Activated CD8-positive, alpha-beta T cell treated with anti-CD3 and anti-CD28 coated beads for 36 hours (primary cell): Measurements from ENCODE around the gene SLC16A5. TPM values are rescaled to one million over a fixed set of nuclear protein-coding genes. Genes with fewer than 3 reads are reported as not detected.

Experiments used
- ATAC-seq: fragments of 200-7000 bp; cut with Tn5 transposase; one replicate; pipeline ENCODE4 v1.10.0; 2021; ENCODE audit warnings: mild to moderate bottlenecking, moderate library complexity
- CTCF ChIA-PET: fragments of 350-600 bp; sonication (Branson Sonifier 250); formaldehyde crosslinking; loops from one replicate; lab custom pipeline; 2021; ENCODE audit warnings: antibody characterized with exemption; lab: Charles Lee
- POLR2A ChIA-PET: fragments of 350-600 bp; sonication (Branson Sonifier 250); formaldehyde crosslinking; loops from one replicate; lab custom pipeline; 2021; ENCODE audit warnings: antibody characterized with exemption; lab: Charles Lee
- DNase-seq: peaks from one replicate; pipeline ENCODE4 v3.0.0-alpha.2; 2020
- H3K27ac Mint-ChIP-seq: one replicate; pipeline ENCODE4 v1.8.0; 2021; ENCODE audit warnings: mild to moderate bottlenecking, mixed read lengths
- H3K27me3 Mint-ChIP-seq: one replicate; pipeline ENCODE4 v1.8.0; 2021; ENCODE audit warnings: mixed read lengths
- H3K36me3 Mint-ChIP-seq: one replicate; pipeline ENCODE4 v1.8.0; 2021; ENCODE audit warnings: low read depth, mixed read lengths
- H3K4me1 Mint-ChIP-seq: one replicate; pipeline ENCODE4 v1.8.0; 2021; ENCODE audit warnings: low read depth, mixed read lengths
- H3K4me3 Mint-ChIP-seq: one replicate; pipeline ENCODE4 v1.8.0; 2021; ENCODE audit warnings: mild to moderate bottlenecking, moderate library complexity, mixed read lengths
- H3K9me3 Mint-ChIP-seq: one replicate; pipeline ENCODE4 v1.8.0; 2021; ENCODE audit warnings: mixed read lengths
- intact Hi-C: fragments of 100-400 bp; cut with micrococcal nuclease; formaldehyde crosslinking; loops from one replicate; pipeline ENCODE4 v1.10.0; 2022
- total RNA-seq, 2 experiments: library from RNA; stranded (reverse); gene quantifications; one replicate each; pipeline ENCODE4 v1.2.3, GENCODE V29; 2021
- TF ChIP-seq, protein P1 (sequence below): fragments of 200-600 bp; IDR thresholded peaks from one replicate; pipeline ENCODE4 v1.8.0; 2022; ENCODE audit warnings: antibody characterized with exemption, mild to moderate bottlenecking

Gene SLC16A5
- total RNA-seq, 2 experiments from 2014 or later = 2.0 to 2.8 TPM

DNA sequence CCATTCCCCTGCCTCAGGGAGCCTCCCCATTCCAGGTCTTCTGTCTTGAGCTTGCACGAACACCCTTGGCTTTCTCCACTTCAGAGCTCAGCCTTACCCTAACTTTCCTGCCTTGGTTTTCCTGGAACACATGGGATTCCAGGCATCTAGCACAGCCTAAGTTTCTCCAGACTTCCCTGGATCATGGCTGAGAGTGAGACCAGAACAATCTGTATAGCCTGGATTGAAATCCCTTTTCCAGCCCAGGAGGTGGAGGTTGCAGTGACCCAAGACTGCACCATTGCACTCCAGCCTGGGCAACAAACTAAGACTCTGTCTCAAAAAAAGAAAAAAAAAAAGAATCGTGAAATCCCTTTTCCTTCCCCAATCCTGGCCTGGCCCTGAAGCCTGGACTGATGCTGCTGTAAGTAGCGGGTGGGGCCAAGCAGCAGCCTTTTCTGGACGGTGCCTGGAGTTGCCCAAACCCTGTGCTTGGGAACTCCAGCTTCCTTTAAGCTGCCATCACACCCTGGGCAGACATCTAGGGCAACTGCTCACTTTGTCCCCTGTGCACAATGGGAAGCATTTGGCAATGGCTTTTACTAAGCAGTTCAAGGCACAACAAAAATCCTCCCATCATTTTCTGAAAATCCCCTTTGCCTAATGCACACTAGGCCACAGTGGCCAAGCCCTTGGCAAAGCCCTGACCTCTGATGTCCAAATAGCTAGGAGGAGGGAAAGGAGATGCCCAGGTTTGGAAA lies 12.0 kb upstream of the SLC16A5 start:
- Mint-ChIP-seq H3K4me3 (no peak overlapping the region), H3K4me1 (peaks cover 24% of the 10 kb centered on the region), H3K27me3 (peaks cover 3% of the 10 kb centered on the region), H3K27ac (no peak overlapping the region), H3K36me3 (no peaks in the 10 kb centered on the region), H3K9me3 (no peaks in the 10 kb centered on the region)
- TF ChIP-seq, protein P1, sequence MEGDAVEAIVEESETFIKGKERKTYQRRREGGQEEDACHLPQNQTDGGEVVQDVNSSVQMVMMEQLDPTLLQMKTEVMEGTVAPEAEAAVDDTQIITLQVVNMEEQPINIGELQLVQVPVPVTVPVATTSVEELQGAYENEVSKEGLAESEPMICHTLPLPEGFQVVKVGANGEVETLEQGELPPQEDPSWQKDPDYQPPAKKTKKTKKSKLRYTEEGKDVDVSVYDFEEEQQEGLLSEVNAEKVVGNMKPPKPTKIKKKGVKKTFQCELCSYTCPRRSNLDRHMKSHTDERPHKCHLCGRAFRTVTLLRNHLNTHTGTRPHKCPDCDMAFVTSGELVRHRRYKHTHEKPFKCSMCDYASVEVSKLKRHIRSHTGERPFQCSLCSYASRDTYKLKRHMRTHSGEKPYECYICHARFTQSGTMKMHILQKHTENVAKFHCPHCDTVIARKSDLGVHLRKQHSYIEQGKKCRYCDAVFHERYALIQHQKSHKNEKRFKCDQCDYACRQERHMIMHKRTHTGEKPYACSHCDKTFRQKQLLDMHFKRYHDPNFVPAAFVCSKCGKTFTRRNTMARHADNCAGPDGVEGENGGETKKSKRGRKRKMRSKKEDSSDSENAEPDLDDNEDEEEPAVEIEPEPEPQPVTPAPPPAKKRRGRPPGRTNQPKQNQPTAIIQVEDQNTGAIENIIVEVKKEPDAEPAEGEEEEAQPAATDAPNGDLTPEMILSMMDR = no peak
- intact Hi-C loops = no loop called here
- ATAC-seq = no peak
- CTCF ChIA-PET = interaction anchor here (1.0 to 2.8 kb wide), 5 partner anchors 19 to 114 kb away, joined by 3 to 9 read pairs (median 5); no protein-coding TSS in a partner anchor
- POLR2A ChIA-PET = interaction anchor here (1.0 to 1.5 kb wide), 3 partner anchors 14 to 38 kb away, joined by 3 to 4 read pairs (median 3); partner anchors contain the start of gene ARMC7
- no peak for DNase-seq

GRCh38 chr17:75077072-75077495 lies 10.7 kb upstream of the SLC16A5 start:
- Mint-ChIP-seq H3K4me3 (peak overlapping the region; percentile 59), H3K4me1 (peaks cover 24% of the 10 kb centered on the region), H3K36me3 (no peaks in the 10 kb centered on the region), H3K9me3 (no peaks in the 10 kb centered on the region), H3K27me3 (peaks cover 3% of the 10 kb centered on the region), H3K27ac (no peak overlapping the region)
- DNase-seq = no peak
- TF ChIP-seq, protein P1 = no peak
- intact Hi-C loops = no loop called here
- no peak for ATAC-seq
- ChIA-PET CTCF (interaction anchor here (0.7 to 2.3 kb wide), 6 partner anchors 10 to 116 kb away, joined by 3 to 9 read pairs (median 4); no protein-coding TSS in a partner anchor), POLR2A (interaction anchor here (1.5 kb wide), 1 partner anchor 37 kb away, joined by 4 read pairs; no protein-coding TSS in a partner anchor)

DNA sequence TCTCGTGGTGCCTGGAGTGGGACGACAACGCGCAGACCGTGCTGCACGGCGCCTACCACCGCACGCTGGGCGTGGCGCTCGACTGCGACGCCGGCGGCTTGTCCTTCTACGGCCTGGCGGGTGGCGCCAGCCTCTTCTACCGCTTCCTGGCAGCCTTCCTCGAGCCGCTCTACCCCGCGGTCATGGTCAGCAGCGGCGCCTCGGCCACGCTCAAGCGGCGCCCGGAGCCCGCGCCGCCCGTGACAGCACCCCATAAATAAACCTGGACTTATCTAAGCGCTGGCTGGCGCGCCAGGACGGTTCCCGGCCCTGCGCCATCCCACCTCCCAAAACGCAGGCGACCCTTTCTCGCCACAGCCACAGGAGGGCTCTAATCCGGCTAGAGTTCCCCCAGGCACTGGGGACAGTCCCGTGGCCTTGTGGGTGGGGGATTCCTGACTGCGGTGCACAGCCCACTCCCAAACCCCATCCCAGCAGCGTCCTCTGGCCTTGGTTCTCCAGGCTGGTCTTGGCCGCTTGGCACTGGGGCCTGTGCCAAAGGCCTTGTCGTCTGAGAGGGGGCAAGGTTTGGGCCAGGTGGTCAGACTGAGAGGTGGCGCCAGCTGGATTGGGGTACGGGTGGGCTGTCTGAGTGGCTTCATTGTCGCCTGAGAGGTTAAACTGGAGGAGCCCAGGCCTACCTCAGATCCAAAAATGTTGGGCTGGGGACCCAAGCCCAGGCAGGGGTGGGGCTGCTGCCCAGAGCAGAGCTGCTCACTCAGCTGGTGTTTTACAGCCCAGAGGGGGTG lies 10.1 kb upstream of the SLC16A5 start:
- Mint-ChIP-seq H3K27me3 (peaks cover 3% of the 10 kb centered on the region), H3K36me3 (no peaks in the 10 kb centered on the region), H3K4me1 (peaks cover 24% of the 10 kb centered on the region), H3K9me3 (no peaks in the 10 kb centered on the region), H3K27ac (peak overlapping the region; percentile 38), H3K4me3 (peak overlapping the region; percentile 59)
- ChIA-PET CTCF (interaction anchor here (0.7 to 2.3 kb wide), 9 partner anchors 10 to 116 kb away, joined by 3 to 9 read pairs (median 4); partner anchors contain the start of gene SLC16A5), POLR2A (interaction anchor here (0.8 to 1.5 kb wide), 2 partner anchors 36 to 77 kb away, joined by 3 to 4 read pairs; no protein-coding TSS in a partner anchor)
- DNase-seq = peak; percentile 60
- ATAC-seq = peak; percentile 75
- intact Hi-C loops = no loop called here
- TF ChIP-seq, protein P1 = peak; percentile 17

- DNase-seq = peak; percentile 41
These were observed 9.3 kb upstream of the SLC16A5 start for GRCh38 chr17:75078284-75079022.

More at GRCh38 chr17:75078284-75079022, 9.3 kb upstream of the SLC16A5 start:
- Mint-ChIP-seq H3K27me3 (peaks cover 3% of the 10 kb centered on the region), H3K36me3 (no peaks in the 10 kb centered on the region), H3K4me3 (peak overlapping the region; percentile 59), H3K4me1 (peaks cover 24% of the 10 kb centered on the region), H3K9me3 (no peaks in the 10 kb centered on the region), H3K27ac (no peak overlapping the region)
- intact Hi-C loops = no loop called here
- ChIA-PET CTCF (interaction anchor here (0.7 to 2.3 kb wide), 7 partner anchors 10 to 117 kb away, joined by 3 to 9 read pairs (median 4); partner anchors contain the start of gene SLC16A5), POLR2A (interaction anchor here (0.5 to 1.0 kb wide), 4 partner anchors 9 to 927 kb away, joined by 3 to 4 read pairs (median 3); partner anchors contain the start of gene SLC16A5)
- TF ChIP-seq, protein P1 = no peak
- ATAC-seq = peak; percentile 56
